HEK293 (cell line): ENCODE results near the gene SMCHD1.

Experiments used
- CTCF ChIA-PET: fragments of 350-600 bp; formaldehyde crosslinking; extraction: SDS; loops from one replicate; lab custom pipeline; 2021; ENCODE audit warnings: antibody characterized with exemption; lab: Yijun Ruan, JAX
- POLR2A ChIA-PET: fragments of 300-600 bp; formaldehyde crosslinking; extraction: SDS; loops from one replicate; lab custom pipeline; 2020; ENCODE audit warnings: antibody characterized with exemption, inconsistent platforms; lab: Yijun Ruan, JAX
- H3K27ac ChIP-seq: fragments of 200-500 bp; sonication (Bioruptor generic); 2 replicates; pipeline ENCODE4 v1.5.1; 2014; ENCODE audit warnings: low read depth, low read length, control low read depth, inconsistent platforms; ENCODE audit errors: extremely low read depth
- H3K36me3 ChIP-seq, 2 experiments: fragments of 200-500 bp in 1 of 2; sonication (Bioruptor generic) in 1 of 2; 1 replicate in 1 of 2; 2 replicates in 1 of 2; pipeline ENCODE4 v1.5.1; 2014 to 2017; ENCODE audit warnings: inconsistent platforms in 2 of 2, low read length in 2 of 2; ENCODE audit not compliant: control insufficient read depth in 2 of 2, insufficient read depth in 1 of 2
- H3K4me1 ChIP-seq: fragments of 200-500 bp; sonication (Bioruptor generic); 2 replicates; pipeline ENCODE4 v1.5.1; 2014; ENCODE audit warnings: mild to moderate bottlenecking, low read length, inconsistent platforms; ENCODE audit not compliant: control insufficient read depth, insufficient read depth
- H3K4me3 ChIP-seq: 2 replicates; pipeline ENCODE4 v1.5.1; 2011; ENCODE audit warnings: low read depth, mild to moderate bottlenecking, control low read depth, low read length, moderate library complexity
- H3K9me3 ChIP-seq: fragments of 200-500 bp; sonication (Bioruptor generic); 2 replicates; pipeline ENCODE4 v1.5.1; 2014; ENCODE audit warnings: low read depth, low read length, inconsistent platforms; ENCODE audit not compliant: control insufficient read depth, insufficient read depth
- BCL11B ChIP-seq: fragments of 450-650 bp; formaldehyde crosslinking; IDR thresholded peaks from 2 replicates; pipeline ENCODE4 v1.5.1; 2016; ENCODE audit warnings: low read depth, missing biosample characterization, missing genetic modification characterization
- HOXC10 ChIP-seq: sonication (generic); formaldehyde crosslinking; IDR thresholded peaks from 2 replicates; pipeline ENCODE4 v1.8.1; 2023; ENCODE audit warnings: mild to moderate bottlenecking, missing genetic modification reagents
- KLF10 ChIP-seq: fragments of 450-650 bp; IDR thresholded peaks from 2 replicates; pipeline ENCODE4 v1.5.1; 2018; ENCODE audit warnings: missing biosample characterization, mild to moderate bottlenecking, missing genetic modification characterization
- TSHZ1 ChIP-seq: fragments of 450-650 bp; formaldehyde crosslinking; IDR thresholded peaks from 2 replicates; pipeline ENCODE4 v1.5.1; 2016; ENCODE audit warnings: missing biosample characterization, missing genetic modification characterization, borderline replicate concordance
- YY2 ChIP-seq: fragments of 450-650 bp; formaldehyde crosslinking; IDR thresholded peaks from 2 replicates; pipeline ENCODE4 v1.5.1; 2016; ENCODE audit warnings: missing biosample characterization, missing genetic modification characterization
- ZBTB1 ChIP-seq: fragments of 450-650 bp; formaldehyde crosslinking; IDR thresholded peaks from 2 replicates; pipeline ENCODE4 v1.5.1; 2016; ENCODE audit warnings: missing biosample characterization, missing genetic modification characterization
- ZBTB8A ChIP-seq: fragments of 450-650 bp; formaldehyde crosslinking; IDR thresholded peaks from 2 replicates; pipeline ENCODE4 v1.5.1; 2016; ENCODE audit warnings: missing biosample characterization, missing genetic modification characterization
- ZFP3 ChIP-seq: fragments of 450-650 bp; formaldehyde crosslinking; IDR thresholded peaks from 2 replicates; pipeline ENCODE4 v1.5.1; 2016; ENCODE audit warnings: low read depth, missing biosample characterization, missing genetic modification characterization
- ZNF114 ChIP-seq: fragments of 450-650 bp; formaldehyde crosslinking; IDR thresholded peaks from 2 replicates; pipeline ENCODE4 v1.5.0; 2017; ENCODE audit warnings: missing biosample characterization, missing genetic modification characterization
- ZNF146 ChIP-seq: fragments of 450-650 bp; formaldehyde crosslinking; IDR thresholded peaks from 2 replicates; pipeline ENCODE4 v1.5.1; 2016; ENCODE audit warnings: missing biosample characterization, missing genetic modification characterization
- ZNF169 ChIP-seq: fragments of 450-650 bp; formaldehyde crosslinking; IDR thresholded peaks from 2 replicates; pipeline ENCODE4 v1.5.1; 2016; ENCODE audit warnings: missing biosample characterization, missing genetic modification characterization
- ZNF223 ChIP-seq: fragments of 450-650 bp; formaldehyde crosslinking; IDR thresholded peaks from 2 replicates; pipeline ENCODE4 v1.5.1; 2016; ENCODE audit warnings: missing biosample characterization, missing genetic modification characterization
- ZNF341 ChIP-seq: fragments of 450-650 bp; formaldehyde crosslinking; IDR thresholded peaks from 2 replicates; pipeline ENCODE4; 2016; ENCODE audit warnings: low read depth, missing biosample characterization, missing genetic modification characterization
- ZNF37A ChIP-seq: fragments of 450-650 bp; IDR thresholded peaks from 2 replicates; pipeline ENCODE4 v1.5.1; 2018; ENCODE audit warnings: missing biosample characterization, missing genetic modification characterization
- ZNF48 ChIP-seq: fragments of 450-650 bp; formaldehyde crosslinking; IDR thresholded peaks from 2 replicates; pipeline ENCODE4 v1.5.1; 2016; ENCODE audit warnings: missing biosample characterization, missing genetic modification characterization
- ZNF549 ChIP-seq: fragments of 450-650 bp; IDR thresholded peaks from 2 replicates; pipeline ENCODE4 v1.5.1; 2018; ENCODE audit warnings: missing biosample characterization, missing genetic modification characterization, mild to moderate bottlenecking, inconsistent platforms, moderate library complexity
- ZNF610 ChIP-seq: fragments of 450-650 bp; formaldehyde crosslinking; IDR thresholded peaks from 2 replicates; pipeline ENCODE4 v1.5.1; 2016; ENCODE audit warnings: missing biosample characterization, missing genetic modification characterization, borderline replicate concordance
- ZNF626 ChIP-seq: fragments of 450-650 bp; sonication (Bioruptor Pico); formaldehyde crosslinking; IDR thresholded peaks from 2 replicates; pipeline ENCODE4 v1.5.1; 2018; ENCODE audit warnings: missing biosample characterization, missing genetic modification characterization, inconsistent platforms
- ZNF654 ChIP-seq: fragments of 450-650 bp; formaldehyde crosslinking; IDR thresholded peaks from 2 replicates; pipeline ENCODE4 v1.5.1; 2016; ENCODE audit warnings: low read depth, missing biosample characterization, missing genetic modification characterization
- ZNF660 ChIP-seq: fragments of 450-650 bp; IDR thresholded peaks from 2 replicates; pipeline ENCODE4 v1.5.1; 2018; ENCODE audit warnings: missing biosample characterization, mild to moderate bottlenecking, missing genetic modification characterization
- ZNF704 ChIP-seq: fragments of 450-650 bp; formaldehyde crosslinking; IDR thresholded peaks from 2 replicates; pipeline ENCODE4 v1.5.1; 2016; ENCODE audit warnings: missing biosample characterization, missing genetic modification characterization
- ZSCAN23 ChIP-seq: fragments of 450-650 bp; formaldehyde crosslinking; IDR thresholded peaks from 2 replicates; pipeline ENCODE4 v1.5.1; 2016; ENCODE audit warnings: missing biosample characterization, missing genetic modification characterization

SMCHD1 gene

GRCh38 chr18:2758309-2758708 lies 102.8 kb downstream of the SMCHD1 start:
- Histone ChIP-seq H3K4me3 (no peak overlapping the region), H3K4me1 (no peaks in the 10 kb centered on the region), H3K36me3 (peaks cover 17 to 70% of the 10 kb centered on the region in 2 experiments), H3K9me3 (no peaks in the 10 kb centered on the region), H3K27ac (no peak overlapping the region)
- CTCF ChIA-PET: no interaction called here
- no peak for TF ChIP-seq ZNF654 (tag by site-specific recombination)
- no peak for TF ChIP-seq ZNF114 (tag by site-specific recombination)
- no peak for TF ChIP-seq HOXC10 (CRISPR knock-in tag)
- POLR2A ChIA-PET: no interaction called here

GRCh38 chr18:2774669-2775068 lies 119.1 kb downstream of the SMCHD1 start:
- H3K36me3 ChIP-seq: peaks cover 50 to 86% of the 10 kb centered on the region in 2 experiments
- TF ChIP-seq ZSCAN23 (tag by site-specific recombination) (no peak), ZBTB1 (tag by site-specific recombination) (no peak), ZNF169 (tag by site-specific recombination) (no peak), ZNF626 (tag by site-specific recombination) (no peak), YY2 (tag by site-specific recombination) (no peak), ZFP3 (tag by site-specific recombination) (no peak), TSHZ1 (tag by site-specific recombination) (no peak), ZNF48 (tag by site-specific recombination) (no peak), ZNF146 (tag by site-specific recombination) (no peak), ZNF660 (tag by site-specific recombination) (no peak), ZNF704 (no peak), ZNF610 (no peak), ZNF223 (no peak), BCL11B (tag by site-specific recombination) (no peak), ZNF341 (tag by site-specific recombination) (no peak), ZBTB8A (tag by site-specific recombination) (no peak), ZNF549 (tag by site-specific recombination) (no peak), ZNF37A (no peak), KLF10 (tag by site-specific recombination) (no peak)
- H3K4me1 ChIP-seq: no peaks in the 10 kb centered on the region
- CTCF ChIA-PET: no interaction called here
- H3K4me3 ChIP-seq: no peak overlapping the region
- H3K27ac ChIP-seq: no peak overlapping the region
- POLR2A ChIA-PET: no interaction called here
- no peaks in the 10 kb centered on the region for H3K9me3 ChIP-seq
